ENCODE data around the gene ITGA2. TPM values are rescaled to one million over a fixed set of nuclear protein-coding genes. Genes with fewer than 3 reads are reported as not detected.

ITGA2 gene
- total and polyA plus RNA-seq, 7 donors = 0.10 to 0.91 (median 0.64) TPM

DNA sequence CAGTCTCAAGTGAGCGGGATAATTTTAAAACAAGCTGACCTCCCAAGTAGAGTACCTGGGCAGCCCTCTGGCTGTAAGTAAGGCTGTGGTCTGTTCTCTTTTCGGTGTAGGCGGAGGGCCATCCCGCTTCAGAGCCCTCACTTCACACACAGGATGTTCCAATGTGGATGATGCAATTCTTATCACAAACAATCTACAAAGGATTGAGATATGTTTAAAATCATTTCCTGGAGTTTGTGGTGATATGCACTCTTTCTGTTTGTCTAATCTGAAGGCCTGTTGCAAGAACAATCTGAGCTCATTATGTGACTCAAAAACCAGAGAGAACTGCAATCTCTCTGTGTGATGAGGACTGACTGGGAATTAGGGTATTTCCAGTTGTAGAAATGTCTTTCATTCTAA is 42.5 kb downstream of the ITGA2 start:
- DNase-seq (no peak), ATAC-seq (no peak)
- Histone ChIP-seq H3K27ac (no peak overlapping the region), H3K27me3 (ENCODE audit: insufficient read depth in 3 of 3, low read length in 2 of 3) (no peaks in the 10 kb centered on the region), H3K4me1 (no peaks in the 10 kb centered on the region), H3K9me3 (no peaks in the 10 kb centered on the region), H3K4me3 (no peak overlapping the region), H3K36me3 (ENCODE audit: insufficient read depth in 1 of 2, low read depth in 1 of 2) (no peaks in the 10 kb centered on the region)
- 62 to 73% (median 65%) methylated on average over 4 of the region's 4 CpGs for WGBS, 3 donors
- intact Hi-C loops (cut with DNase I) = loop anchor here in 1 of 2 donors (5.0 kb wide), 1 partner anchor 44 kb away; the partner anchor contains the start of gene ITGA2
- TF ChIP-seq, protein P1, sequence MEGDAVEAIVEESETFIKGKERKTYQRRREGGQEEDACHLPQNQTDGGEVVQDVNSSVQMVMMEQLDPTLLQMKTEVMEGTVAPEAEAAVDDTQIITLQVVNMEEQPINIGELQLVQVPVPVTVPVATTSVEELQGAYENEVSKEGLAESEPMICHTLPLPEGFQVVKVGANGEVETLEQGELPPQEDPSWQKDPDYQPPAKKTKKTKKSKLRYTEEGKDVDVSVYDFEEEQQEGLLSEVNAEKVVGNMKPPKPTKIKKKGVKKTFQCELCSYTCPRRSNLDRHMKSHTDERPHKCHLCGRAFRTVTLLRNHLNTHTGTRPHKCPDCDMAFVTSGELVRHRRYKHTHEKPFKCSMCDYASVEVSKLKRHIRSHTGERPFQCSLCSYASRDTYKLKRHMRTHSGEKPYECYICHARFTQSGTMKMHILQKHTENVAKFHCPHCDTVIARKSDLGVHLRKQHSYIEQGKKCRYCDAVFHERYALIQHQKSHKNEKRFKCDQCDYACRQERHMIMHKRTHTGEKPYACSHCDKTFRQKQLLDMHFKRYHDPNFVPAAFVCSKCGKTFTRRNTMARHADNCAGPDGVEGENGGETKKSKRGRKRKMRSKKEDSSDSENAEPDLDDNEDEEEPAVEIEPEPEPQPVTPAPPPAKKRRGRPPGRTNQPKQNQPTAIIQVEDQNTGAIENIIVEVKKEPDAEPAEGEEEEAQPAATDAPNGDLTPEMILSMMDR (IDR thresholded peaks at IDR 0.05) = no peak

DNA sequence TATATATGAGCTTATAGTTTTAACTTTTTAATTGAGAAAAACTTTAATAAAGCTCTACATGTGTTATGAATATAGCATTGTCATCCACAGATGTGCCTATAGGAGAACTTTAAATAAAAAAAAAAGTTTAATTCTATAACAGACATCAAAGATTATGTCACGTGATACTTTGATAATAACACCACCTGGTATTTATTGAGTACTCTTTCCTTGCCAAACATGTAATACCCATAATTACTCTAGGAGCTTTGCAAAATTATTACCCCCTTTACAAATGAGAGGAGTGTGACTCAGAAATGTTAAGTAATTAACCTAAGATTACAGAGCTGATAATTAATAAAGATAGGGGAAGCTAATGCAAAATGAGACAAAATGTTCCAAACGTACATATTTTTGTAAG is 43.0 kb downstream of the ITGA2 start:
- Histone ChIP-seq H3K27me3 (ENCODE audit: insufficient read depth in 3 of 3, low read length in 2 of 3) (no peaks in the 10 kb centered on the region), H3K4me3 (no peak overlapping the region), H3K36me3 (ENCODE audit: insufficient read depth in 1 of 2, low read depth in 1 of 2) (no peaks in the 10 kb centered on the region), H3K9me3 (no peaks in the 10 kb centered on the region), H3K27ac (no peak overlapping the region), H3K4me1 (no peaks in the 10 kb centered on the region)
- ATAC-seq (no peak), DNase-seq (no peak)
- TF ChIP-seq, protein P1 (IDR thresholded peaks at IDR 0.05) = no peak
- 54 to 61% (median 60%) methylated on average over 2 of the region's 2 CpGs for WGBS, 3 donors
- intact Hi-C loops (cut with DNase I) = loop anchor here in 1 of 2 donors (5.0 kb wide), 1 partner anchor 45 kb away; the partner anchor contains the start of gene ITGA2

DNA sequence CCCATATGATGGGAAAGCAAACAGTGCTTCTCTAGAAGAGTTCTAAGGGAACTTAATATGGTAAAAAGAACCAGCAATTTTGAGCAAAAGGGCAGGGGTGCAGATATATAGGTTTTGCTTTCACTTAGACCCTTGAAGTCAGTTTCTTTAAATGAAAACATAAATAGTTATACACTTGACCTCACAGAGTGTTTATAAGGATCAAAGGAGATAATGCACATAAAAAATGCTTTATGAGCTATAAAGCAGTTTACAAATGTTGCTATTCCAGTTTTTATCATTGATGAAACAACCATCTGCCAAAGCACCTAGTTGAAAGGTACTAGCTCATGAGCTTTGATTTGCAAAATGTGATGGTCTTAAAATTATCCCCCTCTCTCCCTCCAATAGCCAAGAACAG is 45.7 kb downstream of the ITGA2 start:
- H3K9me3 ChIP-seq = no peaks in the 10 kb centered on the region
- no peak for ATAC-seq
- no peak overlapping the region for H3K4me3 ChIP-seq
- DNase-seq = no peak
- no peak overlapping the region for H3K27ac ChIP-seq
- no peaks in the 10 kb centered on the region for H3K4me1 ChIP-seq
- no peaks in the 10 kb centered on the region for H3K36me3 ChIP-seq (ENCODE audit: insufficient read depth in 1 of 2, low read depth in 1 of 2)
- H3K27me3 ChIP-seq (ENCODE audit: insufficient read depth in 3 of 3, low read length in 2 of 3) = no peaks in the 10 kb centered on the region
- intact Hi-C loops (cut with DNase I) = loop anchor here in 1 of 2 donors (5.0 kb wide), 1 partner anchor 48 kb away; the partner anchor contains the start of gene ITGA2
- TF ChIP-seq, protein P1 (IDR thresholded peaks at IDR 0.05) = no peak

DNA sequence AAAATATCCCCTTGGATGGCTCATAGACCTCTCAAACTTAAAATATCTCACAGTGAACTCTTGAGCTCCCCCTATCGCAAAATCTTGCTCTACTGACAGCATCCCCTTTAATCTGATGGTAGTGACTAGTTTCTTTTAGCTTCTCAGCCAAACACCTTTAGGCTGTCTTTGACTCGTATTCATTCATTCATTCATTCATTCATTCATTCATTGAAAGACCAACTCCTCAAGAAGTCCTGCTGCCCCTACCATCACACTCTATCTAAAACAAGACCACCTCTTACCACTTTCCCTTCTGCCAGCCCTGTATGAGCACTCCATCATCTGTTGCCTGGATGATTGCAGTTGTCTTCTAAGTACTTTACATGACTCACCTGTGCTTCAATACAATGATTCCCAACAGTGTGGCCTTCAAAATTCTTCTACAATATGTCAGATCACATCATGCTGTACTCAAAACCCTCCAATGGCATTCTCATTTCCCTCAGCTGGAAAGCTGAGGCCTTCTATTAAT is 46.8 kb downstream of the ITGA2 start:
- DNase-seq = no peak
- TF ChIP-seq, protein P1 (IDR thresholded peaks at IDR 0.05) = no peak
- Histone ChIP-seq H3K4me3 (no peak overlapping the region), H3K9me3 (no peaks in the 10 kb centered on the region), H3K27ac (no peak overlapping the region), H3K36me3 (ENCODE audit: insufficient read depth in 1 of 2, low read depth in 1 of 2) (no peaks in the 10 kb centered on the region), H3K27me3 (ENCODE audit: insufficient read depth in 3 of 3, low read length in 2 of 3) (no peaks in the 10 kb centered on the region), H3K4me1 (no peaks in the 10 kb centered on the region)
- intact Hi-C loops (cut with DNase I) = no loop called here
- WGBS, 3 donors = 61 to 66% (median 66%) methylated on average over 2 of the region's 2 CpGs
- ATAC-seq = no peak

All from psoas muscle (tissue), 8 donors.